ENCODE measurements around the gene PIAS4.

The PIAS4 gene

DNA sequence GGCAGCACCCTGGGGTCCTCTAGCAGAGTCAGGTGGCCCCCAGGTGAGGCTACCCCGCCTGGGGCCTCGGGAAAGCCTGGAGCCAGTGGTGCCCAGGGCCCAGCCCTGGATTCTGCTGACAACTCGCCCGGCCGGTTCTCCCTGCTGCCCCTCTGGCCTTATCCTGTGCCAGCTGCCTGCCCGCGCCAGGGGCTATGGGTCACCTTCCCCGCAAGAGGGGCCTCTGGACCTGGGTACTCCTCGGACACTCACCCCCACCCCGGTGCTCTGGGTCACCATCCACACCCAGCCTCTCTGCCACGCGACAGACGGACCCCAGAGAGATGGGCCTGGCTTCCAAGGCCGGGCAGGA is 35.2 kb downstream of the PIAS4 start:
- DNase-seq (ENCODE audit: low read depth) = no peak
- H3K4me3 ChIP-seq (ENCODE audit: low read length) = no peak overlapping the region

GRCh38 chr19:4043401-4043800 is 35.9 kb downstream of the PIAS4 start:
- TF ChIP-seq CTCF (conservative IDR thresholded peaks at IDR 0.05; ENCODE audit: low read length) = no peak
- no peak for DNase-seq (ENCODE audit: low read depth)
- no peak overlapping the region for H3K4me3 ChIP-seq (ENCODE audit: low read length)

More for the DNA sequence above, 35.2 kb downstream of the PIAS4 start:
- no peak for TF ChIP-seq CTCF (conservative IDR thresholded peaks at IDR 0.05; ENCODE audit: low read length)

DNA sequence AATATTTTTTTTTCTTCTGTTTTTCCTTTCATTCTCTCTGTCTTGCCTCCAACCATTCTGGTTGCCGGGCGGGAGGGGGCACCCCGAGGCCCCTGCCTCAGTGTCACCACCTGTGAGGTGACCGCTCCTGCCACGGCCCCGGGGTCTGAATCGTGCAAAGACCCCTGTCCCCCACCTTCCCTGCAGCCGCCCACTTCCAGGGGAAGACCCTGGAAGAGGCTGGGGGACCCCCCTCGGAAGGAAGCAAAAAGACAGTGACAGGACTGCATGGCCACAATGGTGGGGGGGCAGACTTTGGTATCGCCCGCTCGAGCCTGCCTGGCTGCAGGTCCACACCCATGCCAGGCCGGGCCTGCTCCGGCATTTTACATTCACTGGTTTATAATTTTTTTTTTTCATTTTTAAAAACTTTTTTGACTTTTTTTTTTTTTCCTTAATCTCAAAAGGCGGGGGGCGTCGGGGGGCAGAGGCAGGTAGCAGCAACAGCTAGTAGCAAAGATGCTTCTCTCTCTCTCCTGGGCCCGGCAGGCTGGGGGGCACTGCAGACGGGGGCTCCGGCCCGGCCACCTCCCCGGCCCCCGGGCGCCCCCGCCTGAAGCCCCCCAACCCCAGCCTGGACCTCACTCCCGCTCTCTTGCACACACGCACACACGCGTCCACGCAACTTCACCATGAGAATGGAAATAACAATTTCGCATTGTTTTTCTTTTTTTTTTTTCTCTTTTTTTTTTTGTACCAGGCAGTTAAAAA is 36.6 kb downstream of the PIAS4 start:
- no peak for TF ChIP-seq CTCF (conservative IDR thresholded peaks at IDR 0.05; ENCODE audit: low read length)
- DNase-seq (ENCODE audit: low read depth) = no peak

DNA sequence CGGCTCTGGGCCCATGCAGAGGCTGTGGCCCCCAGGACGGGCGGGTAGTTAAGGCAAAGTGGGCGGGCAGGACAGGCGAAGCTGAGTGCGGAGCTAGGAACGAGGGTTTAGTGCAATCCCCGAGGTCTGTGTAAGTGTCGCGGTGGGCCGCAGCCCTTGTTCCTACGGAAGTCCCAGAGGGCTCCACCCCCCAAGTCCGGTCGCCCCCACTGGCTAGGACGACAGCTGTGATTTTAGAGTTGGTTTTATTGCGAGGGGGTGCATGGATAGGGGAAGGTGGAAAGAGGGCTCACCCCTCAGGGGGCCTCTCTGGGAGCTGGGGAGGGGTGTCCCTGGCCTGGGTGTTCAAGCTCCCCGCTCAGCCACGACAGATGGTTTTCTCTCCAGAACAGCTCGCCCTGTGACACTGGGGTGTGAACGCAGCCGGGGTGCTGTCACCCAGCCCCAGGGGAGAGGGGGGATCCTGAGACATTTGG is 37.5 kb downstream of the PIAS4 start:
- no peak overlapping the region for H3K4me3 ChIP-seq (ENCODE audit: low read length)
- no peak for DNase-seq (ENCODE audit: low read depth)
- TF ChIP-seq CTCF (conservative IDR thresholded peaks at IDR 0.05; ENCODE audit: low read length) = no peak

More for the DNA sequence above, 36.6 kb downstream of the PIAS4 start:
- no peak overlapping the region for H3K4me3 ChIP-seq (ENCODE audit: low read length)

DNA sequence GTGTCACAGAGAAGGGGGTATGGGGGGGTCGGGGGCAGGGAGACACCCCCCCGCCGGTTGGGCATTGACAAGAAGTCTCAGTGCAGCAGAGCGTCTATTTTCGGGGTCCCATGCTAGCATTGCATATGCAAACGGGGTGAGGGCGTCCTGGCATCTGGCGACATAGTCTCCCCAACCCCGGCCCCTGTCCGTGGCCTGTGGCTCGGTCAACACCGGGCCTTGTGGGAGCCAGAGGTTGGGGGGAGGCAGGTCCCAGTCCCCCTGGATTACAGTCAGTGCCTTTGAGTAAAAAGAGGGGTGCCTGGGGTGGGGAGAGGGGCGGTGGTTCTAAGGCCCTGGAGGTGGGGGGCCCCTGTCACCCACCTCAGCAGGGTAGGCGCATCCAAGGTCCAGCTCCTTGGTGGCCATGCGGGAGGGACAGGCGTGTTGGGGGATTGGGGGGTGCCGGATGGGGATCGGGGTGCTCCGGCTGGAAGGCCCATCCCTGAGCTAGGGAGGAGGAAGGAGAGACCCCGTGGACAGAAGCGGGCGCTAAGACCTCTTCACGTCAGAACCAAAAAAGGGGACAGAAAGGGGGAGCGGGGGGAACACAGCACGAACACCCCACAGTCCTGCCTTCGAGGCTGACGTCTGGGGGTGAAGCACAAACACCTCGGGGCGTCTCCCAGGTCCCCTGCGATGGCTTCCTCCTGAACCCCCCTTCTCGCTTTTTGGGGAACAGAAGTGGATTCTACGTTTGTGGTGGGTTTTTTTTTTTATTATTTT is 38.2 kb downstream of the PIAS4 start:
- no peak for DNase-seq (ENCODE audit: low read depth)
- no peak for TF ChIP-seq CTCF (conservative IDR thresholded peaks at IDR 0.05; ENCODE audit: low read length)
- no peak overlapping the region for H3K4me3 ChIP-seq (ENCODE audit: low read length)

DNA sequence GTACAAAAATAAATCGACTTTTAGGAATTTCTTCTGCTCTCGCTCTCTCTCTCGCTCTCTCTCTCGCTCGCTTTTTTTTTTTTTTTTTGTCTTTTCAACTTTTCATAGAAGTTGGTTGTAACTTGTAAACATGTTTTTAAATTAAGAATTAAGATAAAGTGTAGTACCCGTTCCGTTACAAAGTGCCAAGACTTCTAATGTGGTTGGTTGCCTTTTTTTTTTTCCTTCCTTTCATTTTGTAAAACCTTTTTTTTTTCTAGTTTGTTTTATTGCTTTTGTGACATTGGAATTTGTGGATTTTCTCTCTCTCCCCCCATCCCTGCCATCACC is 38.8 kb downstream of the PIAS4 start:
- no peak for DNase-seq (ENCODE audit: low read depth)
- TF ChIP-seq CTCF (conservative IDR thresholded peaks at IDR 0.05; ENCODE audit: low read length) = no peak
- no peak overlapping the region for H3K4me3 ChIP-seq (ENCODE audit: low read length)

Data from AG10803 (cell line).